OCI-LY3 (cell line): ENCODE results near the gene SLC25A31.

ENCODE experiments used
- H2AFZ ChIP-seq: fragments of 200-600, 300-600 bp; shearing (Covaris generic); 2 replicates; pipeline ENCODE4 v1.6.0; 2014; ENCODE audit warnings: antibody characterized with exemption, low read depth, low read length
- H3K27ac ChIP-seq: fragments of 200-600, 300-600 bp; sonication (generic); 2 replicates; pipeline ENCODE4 v1.5.1; 2014; ENCODE audit warnings: mild to moderate bottlenecking, low read length, moderate library complexity, mixed read lengths
- H3K27me3 ChIP-seq: fragments of 200-600, 300-600 bp; sonication (generic); 2 replicates; pipeline ENCODE4 v1.6.1; 2014; ENCODE audit warnings: low read depth, low read length, mixed read lengths
- H3K36me3 ChIP-seq: fragments of 200-600, 300-600 bp; sonication (generic); replicated peaks from 2 replicates; pipeline ENCODE3; 2014; ENCODE audit warnings: low read depth, low read length, mixed read lengths
- H3K4me1 ChIP-seq: fragments of 300-600, 200-600 bp; sonication (generic); 2 replicates; pipeline ENCODE4 v1.6.1; 2014; ENCODE audit warnings: low read length, mixed read lengths
- H3K4me2 ChIP-seq: fragments of 200-600, 300-600 bp; sonication (generic); 2 replicates; pipeline ENCODE4 v1.6.1; 2014; ENCODE audit warnings: low read length, mixed read lengths
- H3K4me3 ChIP-seq: fragments of 300-600, 200-600 bp; sonication (generic); 2 replicates; pipeline ENCODE4 v1.5.1; 2014; ENCODE audit warnings: antibody characterized with exemption, mild to moderate bottlenecking, low read length, moderate library complexity
- H3K79me2 ChIP-seq: fragments of 300-600, 200-600 bp; shearing (Covaris generic); 2 replicates; pipeline ENCODE4 v1.6.1; 2014; ENCODE audit warnings: mild to moderate bottlenecking, low read length, mixed read lengths
- H3K9ac ChIP-seq: fragments of 300-600, 200-600 bp; shearing (Covaris generic); 2 replicates; pipeline ENCODE4 v1.6.0; 2014; ENCODE audit warnings: mild to moderate bottlenecking, low read length, moderate library complexity
- H3K9me3 ChIP-seq: fragments of 200-600, 300-600 bp; shearing (Covaris generic); 2 replicates; pipeline ENCODE4 v1.6.1; 2014; ENCODE audit warnings: low read length, mixed read lengths; ENCODE audit not compliant: insufficient read depth
- H4K20me1 ChIP-seq: fragments of 200-600, 300-600 bp; sonication (generic); 2 replicates; pipeline ENCODE4 v1.6.1; 2016; ENCODE audit warnings: low read length, mixed read lengths; ENCODE audit not compliant: insufficient read depth
- EZH2phosphoT487 ChIP-seq: fragments of 200-600 bp; shearing (Covaris generic); IDR thresholded peaks from 2 replicates; pipeline ENCODE4 v1.6.1; 2018; ENCODE audit warnings: antibody characterized with exemption, mixed run types, low read depth
- TF ChIP-seq, protein P1 (sequence below): fragments of 200-600, 300-600 bp; sonication (generic); IDR thresholded peaks from 2 replicates; pipeline ENCODE4 v1.5.1; 2014; ENCODE audit warnings: antibody characterized with exemption, low read length, low read depth

Gene SLC25A31

DNA sequence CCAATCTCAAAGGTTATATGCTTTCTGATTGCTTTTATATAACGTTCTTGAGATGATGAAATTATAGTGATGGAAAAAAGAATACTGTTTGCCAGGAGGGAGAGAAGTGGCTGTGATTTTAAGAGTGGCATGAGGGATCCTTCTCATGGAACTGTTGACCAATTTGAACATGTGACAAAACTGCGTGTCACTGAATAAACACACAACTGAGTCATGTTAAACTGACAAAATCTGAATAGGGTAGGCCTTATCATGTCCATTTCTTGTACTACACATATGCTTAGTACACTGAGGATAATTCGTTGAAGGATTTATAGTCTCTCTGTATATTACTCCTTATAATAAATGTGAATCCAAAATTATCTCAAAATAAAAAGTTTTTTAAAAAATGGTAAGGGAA, 29.7 kb downstream of the SLC25A31 start:
- Histone ChIP-seq H3K4me2 (no peak overlapping the region), H3K4me3 (no peak overlapping the region), H3K79me2 (no peaks in the 10 kb centered on the region), H3K9me3 (no peaks in the 10 kb centered on the region), H3K4me1 (no peaks in the 10 kb centered on the region; the same call in 1 of the 2 replicates), H4K20me1 (no peaks in the 10 kb centered on the region), H3K36me3 (no peaks in the 10 kb centered on the region), H3K9ac (no peak overlapping the region), H3K27ac (no peak overlapping the region), H2AFZ (no peak overlapping the region), H3K27me3 (no peaks in the 10 kb centered on the region)
- TF ChIP-seq, protein P1, sequence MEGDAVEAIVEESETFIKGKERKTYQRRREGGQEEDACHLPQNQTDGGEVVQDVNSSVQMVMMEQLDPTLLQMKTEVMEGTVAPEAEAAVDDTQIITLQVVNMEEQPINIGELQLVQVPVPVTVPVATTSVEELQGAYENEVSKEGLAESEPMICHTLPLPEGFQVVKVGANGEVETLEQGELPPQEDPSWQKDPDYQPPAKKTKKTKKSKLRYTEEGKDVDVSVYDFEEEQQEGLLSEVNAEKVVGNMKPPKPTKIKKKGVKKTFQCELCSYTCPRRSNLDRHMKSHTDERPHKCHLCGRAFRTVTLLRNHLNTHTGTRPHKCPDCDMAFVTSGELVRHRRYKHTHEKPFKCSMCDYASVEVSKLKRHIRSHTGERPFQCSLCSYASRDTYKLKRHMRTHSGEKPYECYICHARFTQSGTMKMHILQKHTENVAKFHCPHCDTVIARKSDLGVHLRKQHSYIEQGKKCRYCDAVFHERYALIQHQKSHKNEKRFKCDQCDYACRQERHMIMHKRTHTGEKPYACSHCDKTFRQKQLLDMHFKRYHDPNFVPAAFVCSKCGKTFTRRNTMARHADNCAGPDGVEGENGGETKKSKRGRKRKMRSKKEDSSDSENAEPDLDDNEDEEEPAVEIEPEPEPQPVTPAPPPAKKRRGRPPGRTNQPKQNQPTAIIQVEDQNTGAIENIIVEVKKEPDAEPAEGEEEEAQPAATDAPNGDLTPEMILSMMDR, result no peak
- TF ChIP-seq EZH2phosphoT487, result no peak

DNA sequence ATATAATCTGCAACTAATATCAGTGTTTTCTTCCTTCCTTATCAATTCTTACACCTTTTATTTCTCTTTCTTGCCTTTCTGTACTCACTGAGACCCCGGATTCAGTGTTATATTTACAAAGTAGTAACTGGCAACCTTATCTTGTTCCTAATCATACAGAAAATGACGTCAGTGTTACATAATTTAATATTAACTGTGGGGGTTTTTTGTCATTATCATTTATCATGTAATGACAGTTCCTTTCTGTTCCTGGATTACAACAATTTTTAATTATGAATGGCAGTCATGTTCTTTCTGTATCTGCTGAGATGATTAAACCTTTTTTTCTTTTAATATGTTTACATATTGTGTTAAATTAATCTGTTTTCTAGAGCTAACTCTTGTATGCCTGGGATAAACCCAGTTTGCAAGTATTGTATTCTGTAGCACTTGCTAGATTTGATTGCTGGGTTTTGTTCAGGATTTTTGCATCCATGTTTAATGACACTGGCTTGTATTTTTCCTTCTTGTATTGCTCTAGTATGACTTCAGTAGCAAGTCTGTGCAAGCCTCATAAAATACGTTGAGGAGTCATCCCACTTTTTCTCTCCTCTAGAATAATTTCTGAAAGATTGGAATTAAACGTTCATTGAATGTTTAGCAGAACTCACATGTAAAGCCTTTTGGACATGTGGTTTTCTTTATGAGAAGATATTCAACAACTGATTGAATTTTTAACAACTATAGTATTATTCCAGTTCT, 41.5 kb downstream of the SLC25A31 start:
- Histone ChIP-seq H3K36me3 (no peaks in the 10 kb centered on the region), H3K27ac (no peak overlapping the region), H4K20me1 (no peaks in the 10 kb centered on the region), H3K4me2 (no peak overlapping the region), H3K4me3 (no peak overlapping the region), H3K27me3 (peaks cover 5% of the 10 kb centered on the region; the same call in 1 of the 2 replicates), H3K9ac (no peak overlapping the region), H3K9me3 (no peaks in the 10 kb centered on the region), H3K4me1 (peaks cover 6% of the 10 kb centered on the region), H2AFZ (no peak overlapping the region), H3K79me2 (no peaks in the 10 kb centered on the region)
- no peak for TF ChIP-seq EZH2phosphoT487
- TF ChIP-seq, protein P1, result no peak

DNA sequence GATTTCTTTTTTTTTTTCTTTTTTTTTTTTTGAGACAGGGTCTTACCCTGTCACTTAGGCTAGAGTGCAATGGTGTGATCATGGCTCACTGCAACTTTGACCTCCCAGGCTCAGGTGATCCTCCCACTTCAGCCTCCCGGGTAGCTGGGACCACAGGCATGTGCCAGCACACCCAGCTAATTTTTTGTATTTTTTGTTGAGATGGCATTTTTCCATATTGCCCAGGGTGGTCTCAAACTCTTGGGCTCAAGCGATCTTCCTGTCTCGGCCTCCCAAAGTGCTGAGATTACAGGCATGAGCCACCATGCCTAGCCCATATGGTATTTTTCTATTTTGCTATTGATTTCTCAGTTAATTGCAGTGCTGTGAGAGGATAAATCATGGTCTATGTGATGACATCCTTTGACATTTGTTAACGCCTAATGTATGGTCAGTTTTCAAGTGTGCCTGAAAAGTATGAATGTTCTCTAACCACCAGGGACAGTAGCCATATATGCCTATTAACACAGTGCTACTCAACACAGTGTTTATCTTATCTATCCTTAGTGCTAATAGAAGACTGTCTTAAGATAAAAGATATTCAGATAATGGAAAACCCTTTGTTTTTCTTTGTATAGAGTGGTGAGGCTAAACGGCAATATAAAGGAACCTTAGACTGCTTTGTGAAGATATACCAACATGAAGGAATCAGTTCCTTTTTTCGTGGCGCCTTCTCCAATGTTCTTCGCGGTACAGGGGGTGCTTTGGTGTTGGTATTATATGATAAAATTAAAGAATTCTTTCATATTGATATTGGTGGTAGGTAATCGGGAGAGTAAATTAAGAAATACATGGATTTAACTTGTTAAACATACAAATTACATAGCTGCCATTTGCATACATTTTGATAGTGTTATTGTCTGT, 42.8 kb downstream of the SLC25A31 start:
- Histone ChIP-seq H3K79me2 (no peaks in the 10 kb centered on the region), H3K27me3 (peaks cover 14% of the 10 kb centered on the region), H3K27ac (no peak overlapping the region), H3K4me3 (peak overlapping the region; percentile 55), H3K4me1 (peaks cover 6% of the 10 kb centered on the region), H3K36me3 (no peaks in the 10 kb centered on the region), H3K4me2 (peak overlapping the region; percentile 57), H2AFZ (peak overlapping the region; percentile 56), H3K9ac (no peak overlapping the region), H3K9me3 (no peaks in the 10 kb centered on the region), H4K20me1 (no peaks in the 10 kb centered on the region)
- TF ChIP-seq, protein P1, result no peak
- TF ChIP-seq EZH2phosphoT487, result no peak

DNA sequence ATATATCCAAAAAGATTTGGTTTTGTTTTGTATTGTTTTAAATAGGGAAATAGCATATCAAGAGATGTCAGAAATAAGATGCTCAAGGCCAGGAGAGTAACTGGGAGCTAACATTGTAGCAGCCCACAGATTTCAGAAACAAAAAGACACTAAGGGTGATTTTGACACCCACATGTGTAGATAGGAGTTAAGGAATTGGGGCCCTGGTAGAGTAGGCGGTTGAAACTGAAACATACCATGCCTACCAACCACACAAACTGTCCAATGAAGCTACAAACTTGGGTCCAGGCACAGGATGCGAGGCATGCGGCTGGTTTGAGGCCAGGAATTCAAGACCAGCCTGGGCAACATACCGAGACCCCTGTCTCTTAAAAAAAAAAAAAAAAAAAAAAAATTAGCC, 45.6 kb downstream of the SLC25A31 start:
- Histone ChIP-seq H3K27me3 (peaks cover 26% of the 10 kb centered on the region), H3K4me1 (peaks cover 20% of the 10 kb centered on the region), H3K36me3 (no peaks in the 10 kb centered on the region), H3K9me3 (no peaks in the 10 kb centered on the region), H3K79me2 (no peaks in the 10 kb centered on the region), H3K27ac (no peak overlapping the region), H2AFZ (no peak overlapping the region), H3K4me2 (no peak overlapping the region), H3K4me3 (no peak overlapping the region), H4K20me1 (no peaks in the 10 kb centered on the region), H3K9ac (no peak overlapping the region)
- TF ChIP-seq, protein P1, result no peak
- no peak for TF ChIP-seq EZH2phosphoT487
